GM18526 (cell line): ENCODE data around the gene PARVA.

Experiments
- POLR2A ChIP-seq: IDR thresholded peaks from 3 replicates; pipeline ENCODE4 v1.6.1; 2011; ENCODE audit not compliant: insufficient read length; ENCODE audit errors: extremely low read depth

Gene PARVA

GRCh38 chr11:12512132-12512531 is 134.8 kb downstream of the PARVA start:
- TF ChIP-seq POLR2A, result no peak

- TF ChIP-seq POLR2A, result no peak
Observed at GRCh38 chr11:12512826-12513395, 135.5 kb downstream of the PARVA start.

GRCh38 chr11:12516387-12517105 is 139.2 kb downstream of the PARVA start:
- TF ChIP-seq POLR2A, result no peak

- no peak for TF ChIP-seq POLR2A
Observed at GRCh38 chr11:12517306-12517705, 139.9 kb downstream of the PARVA start.

GRCh38 chr11:12517741-12518140 is 140.4 kb downstream of the PARVA start:
- TF ChIP-seq POLR2A, result no peak

- TF ChIP-seq POLR2A, result no peak
Observed at GRCh38 chr11:12518606-12519385, 141.4 kb downstream of the PARVA start.

- TF ChIP-seq POLR2A, result no peak
Observed at GRCh38 chr11:12520054-12520453, 142.7 kb downstream of the PARVA start.

GRCh38 chr11:12523180-12523924 is 146.0 kb downstream of the PARVA start:
- TF ChIP-seq POLR2A, result no peak

GRCh38 chr11:12524865-12525264 is 147.5 kb downstream of the PARVA start:
- no peak for TF ChIP-seq POLR2A

GRCh38 chr11:12525466-12526055 is 148.2 kb downstream of the PARVA start:
- no peak for TF ChIP-seq POLR2A

GRCh38 chr11:12526789-12527188 is 149.4 kb downstream of the PARVA start:
- no peak for TF ChIP-seq POLR2A

GRCh38 chr11:12528487-12528886 is 151.1 kb downstream of the PARVA start:
- TF ChIP-seq POLR2A, result no peak

GRCh38 chr11:12529041-12529440 is 151.7 kb downstream of the PARVA start:
- no peak for TF ChIP-seq POLR2A

GRCh38 chr11:12529793-12530192 is 152.4 kb downstream of the PARVA start:
- TF ChIP-seq POLR2A, result no peak

GRCh38 chr11:12531020-12531419 is 153.6 kb downstream of the PARVA start:
- no peak for TF ChIP-seq POLR2A

GRCh38 chr11:12531681-12532080 is 154.3 kb downstream of the PARVA start:
- no peak for TF ChIP-seq POLR2A

- TF ChIP-seq POLR2A, result no peak
Observed at GRCh38 chr11:12532580-12532979, 155.2 kb downstream of the PARVA start.
